GM18909 (cell line): ENCODE measurements around the gene MAGOH.
A peak's percentile ranks its signal among the peaks of the same experiment; 100 is the strongest.
"Not testable (repeated sequence)": the region's sequence is repeated elsewhere in the genome, so short reads cannot be mapped to it uniquely, and the experiment has no call there.

Experiments
- ATAC-seq: cut with Tn5 transposase; IDR thresholded peaks from one replicate; pipeline ENCODE4 v1.9.1; 2021; ENCODE audit warnings: mild to moderate bottlenecking; ENCODE audit not compliant: unreplicated experiment, poor library complexity

The MAGOH gene

DNA sequence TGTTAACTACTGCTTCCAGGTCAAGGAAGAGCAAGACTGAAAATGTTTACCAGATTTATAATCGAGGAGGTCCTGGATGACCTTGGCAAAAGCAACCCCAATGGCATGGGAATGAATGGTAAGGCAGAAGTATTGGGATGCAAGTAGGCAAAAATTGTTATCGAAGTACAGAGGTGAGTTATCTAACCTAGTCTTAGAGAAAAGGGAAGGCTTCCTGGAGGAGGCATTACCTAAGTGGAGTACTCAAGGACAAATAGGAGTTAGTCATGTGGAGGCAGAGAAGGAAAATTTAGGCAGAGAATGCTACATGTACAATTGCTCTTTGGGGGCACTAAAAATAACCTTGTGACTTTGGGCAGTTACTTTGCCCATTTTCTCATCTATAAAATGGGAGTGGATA, 3.5 kb upstream of the MAGOH start:
- ATAC-seq = no peak

DNA sequence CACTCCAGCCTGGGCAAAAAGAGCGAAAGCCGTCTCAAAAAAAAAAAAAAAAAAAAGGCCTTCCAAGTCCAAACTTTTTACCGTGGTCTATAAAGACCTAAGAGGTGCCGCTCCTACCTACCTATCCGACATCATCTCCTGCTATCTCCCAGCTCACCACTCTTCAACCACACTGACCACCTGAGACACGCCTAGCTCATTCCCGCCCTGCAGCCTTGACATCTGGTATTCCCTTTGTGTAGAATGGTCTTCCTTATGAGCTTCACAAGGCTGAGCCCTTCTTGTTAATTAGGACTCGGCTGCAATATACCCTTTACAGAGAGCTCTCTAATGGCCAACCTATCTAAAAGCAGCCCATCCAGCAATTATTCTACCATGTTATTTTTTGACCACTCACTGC, 680 bp downstream of the MAGOH start:
- ATAC-seq = no peak

DNA sequence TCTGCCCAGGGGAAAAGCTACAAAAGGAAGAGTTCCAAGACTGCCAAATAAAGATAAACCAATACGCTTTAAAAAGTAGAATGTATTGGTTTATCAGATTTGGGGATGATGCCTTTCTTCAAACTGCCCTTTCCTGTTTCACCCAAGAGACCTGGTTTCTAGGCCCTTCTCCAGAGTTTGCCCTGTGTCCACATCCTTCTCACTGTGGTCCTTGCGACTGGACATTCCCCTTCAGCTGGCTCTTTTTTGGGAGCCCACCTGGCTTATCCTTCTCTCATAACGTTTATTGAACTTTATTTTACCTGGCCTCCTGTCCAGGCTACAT, 17.4 kb downstream of the MAGOH start:
- no peak for ATAC-seq

DNA sequence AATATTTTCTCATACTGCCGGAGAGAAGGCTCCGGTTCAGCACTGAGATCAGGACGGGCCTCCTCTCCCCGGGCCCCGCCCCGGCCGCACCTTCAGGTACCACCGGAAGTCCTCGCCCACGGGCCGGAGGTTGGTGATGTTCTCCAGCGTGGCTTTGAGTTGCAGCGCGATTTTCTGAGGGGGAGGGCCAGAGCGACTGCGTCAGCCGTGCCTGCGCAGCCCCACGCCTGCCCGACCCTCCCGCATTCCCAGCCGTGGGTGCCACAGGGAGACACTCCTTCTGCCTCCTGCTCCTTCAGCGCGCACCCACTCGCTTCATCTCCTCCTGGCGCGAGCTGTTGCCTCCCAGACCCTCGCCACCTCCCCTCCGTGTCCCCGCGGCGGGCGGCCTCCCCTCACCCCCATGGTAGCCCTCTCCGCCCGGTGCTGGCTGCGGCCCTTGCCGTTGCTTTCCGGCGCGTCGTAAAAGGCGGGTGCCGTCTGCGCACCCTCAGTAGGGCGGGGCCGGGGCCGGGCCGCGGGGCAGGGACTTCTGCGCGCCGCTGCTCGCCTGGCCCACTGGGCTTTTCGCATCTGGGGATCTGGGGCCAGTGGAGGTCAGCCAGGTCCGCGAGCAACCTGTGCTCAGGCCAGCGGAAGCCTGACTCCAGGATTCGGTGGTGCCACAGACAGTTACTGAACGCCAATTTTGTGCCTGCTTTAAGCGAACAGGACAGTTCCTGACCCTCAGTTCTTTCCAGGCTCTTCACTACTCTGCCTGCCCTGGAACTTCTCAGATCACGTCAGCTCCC, 18.0 kb downstream of the MAGOH start, which contains the start of gene CZIB:
Gene CZIB (minus strand): TSS at position 464 of the 791 bp plus-strand sequence. CDS start 59 bp downstream, at position 405.
- ATAC-seq = peak; percentile 94

DNA sequence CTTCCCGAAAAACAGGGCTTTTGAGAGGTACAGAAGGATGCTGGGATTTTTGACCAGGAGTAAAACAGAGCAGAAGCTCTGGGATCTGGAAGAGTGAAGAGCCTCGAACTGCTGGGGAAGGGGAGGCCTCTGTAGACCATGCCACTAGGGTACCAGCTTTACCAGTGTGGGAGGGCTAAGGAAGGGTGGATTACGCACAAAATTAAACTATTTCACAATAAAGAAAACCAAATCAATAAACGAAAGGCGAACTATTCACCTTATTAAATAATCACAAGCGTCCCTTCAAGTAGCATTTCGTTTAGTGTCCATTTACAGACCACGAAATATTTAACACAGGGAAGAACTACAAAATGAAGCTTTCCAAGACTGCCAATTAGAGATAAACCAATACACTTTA, 18.6 kb downstream of the MAGOH start:
- ATAC-seq = no peak

DNA sequence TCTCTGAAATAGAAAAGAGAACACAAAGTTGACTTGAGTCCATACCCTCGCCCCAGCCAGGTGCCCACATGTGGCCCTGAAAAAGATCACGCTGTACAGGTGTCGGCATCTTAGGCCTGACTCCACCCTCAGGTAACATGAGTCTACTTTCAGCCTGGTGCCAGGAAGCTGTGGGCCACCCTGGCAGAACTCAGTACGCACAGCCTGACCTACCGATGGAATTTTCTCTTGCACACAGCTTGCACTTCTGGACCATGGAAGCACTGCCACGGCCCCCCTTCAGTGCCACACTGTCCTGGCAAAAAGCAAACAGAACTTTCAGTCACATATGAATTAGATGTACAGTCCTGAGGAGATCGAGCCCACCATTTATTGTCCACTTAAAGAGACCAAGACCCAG, 20.1 kb downstream of the MAGOH start:
- no peak for ATAC-seq

DNA sequence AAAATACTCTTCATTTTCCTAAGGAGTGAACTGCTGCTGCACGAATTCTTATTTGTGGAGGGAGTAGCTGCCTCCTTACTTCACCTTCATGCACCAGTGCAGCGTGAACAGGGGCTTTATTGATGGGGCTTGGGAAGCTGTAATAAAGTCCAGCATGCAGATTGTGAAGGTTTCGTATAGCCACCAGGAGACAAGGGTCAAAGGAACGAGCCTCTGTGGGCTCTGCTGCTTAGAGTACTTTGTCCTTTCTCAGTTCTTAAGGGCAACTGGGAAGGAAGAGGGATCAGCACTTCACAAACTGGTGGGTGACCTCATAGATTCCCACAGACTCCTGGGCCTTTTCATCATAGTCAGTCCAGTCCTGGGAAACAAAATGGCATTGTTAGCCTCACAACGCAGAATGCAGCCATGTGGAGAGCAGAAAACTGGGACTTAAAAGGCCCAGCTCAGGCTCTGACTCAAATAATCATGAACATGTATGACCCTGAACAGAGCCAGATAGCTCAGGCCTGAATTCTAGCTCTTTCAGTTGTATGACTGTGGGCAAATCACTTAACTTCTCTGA, 23.9 kb downstream of the MAGOH start:
- no peak for ATAC-seq

DNA sequence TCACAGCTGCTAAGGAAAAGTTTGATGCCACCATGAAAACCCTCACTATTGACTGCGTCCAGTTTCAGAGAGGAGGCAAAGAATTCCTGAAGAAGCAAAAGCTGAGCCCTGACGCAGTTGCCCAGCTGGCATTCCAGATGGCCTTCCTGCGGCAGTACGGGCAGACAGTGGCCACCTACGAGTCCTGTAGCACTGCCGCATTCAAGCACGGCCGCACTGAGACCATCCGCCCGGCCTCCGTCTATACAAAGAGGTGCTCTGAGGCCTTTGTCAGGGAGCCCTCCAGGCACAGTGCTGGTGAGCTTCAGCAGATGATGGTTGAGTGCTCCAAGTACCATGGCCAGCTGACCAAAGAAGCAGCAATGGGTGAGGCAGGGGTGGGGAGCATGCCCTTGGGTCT, 27.4 kb downstream of the MAGOH start:
- no peak for ATAC-seq

DNA sequence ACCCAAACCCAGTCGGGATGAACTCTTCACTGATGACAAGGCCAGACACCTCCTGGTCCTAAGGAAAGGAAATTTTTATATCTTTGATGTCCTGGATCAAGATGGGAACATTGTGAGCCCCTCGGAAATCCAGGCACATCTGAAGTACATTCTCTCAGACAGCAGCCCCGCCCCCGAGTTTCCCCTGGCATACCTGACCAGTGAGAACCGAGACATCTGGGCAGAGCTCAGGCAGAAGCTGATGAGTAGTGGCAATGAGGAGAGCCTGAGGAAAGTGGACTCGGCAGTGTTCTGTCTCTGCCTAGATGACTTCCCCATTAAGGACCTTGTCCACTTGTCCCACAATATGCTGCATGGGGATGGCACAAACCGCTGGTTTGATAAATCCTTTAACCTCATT, 28.0 kb downstream of the MAGOH start:
- ATAC-seq = no peak

DNA sequence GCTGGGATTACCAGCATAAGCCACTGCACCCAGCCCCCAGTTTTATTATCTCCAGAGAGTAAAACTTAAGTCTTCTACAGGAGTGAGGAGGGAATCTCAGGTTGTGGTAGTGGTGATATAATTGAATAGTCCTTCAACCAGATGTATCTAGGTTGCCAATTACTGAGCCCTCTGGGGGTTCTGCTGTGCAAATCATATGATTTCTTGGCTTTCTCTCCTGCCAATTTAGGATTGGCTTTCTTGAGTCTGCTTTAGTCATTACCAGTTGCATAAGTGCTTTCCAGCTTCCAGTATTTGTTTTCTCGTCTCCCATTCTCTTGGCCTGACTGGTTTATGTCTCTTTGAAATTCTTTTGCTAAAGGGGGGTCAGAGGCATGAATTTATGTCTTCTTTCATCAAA, 30.6 kb downstream of the MAGOH start:
- no peak for ATAC-seq

DNA sequence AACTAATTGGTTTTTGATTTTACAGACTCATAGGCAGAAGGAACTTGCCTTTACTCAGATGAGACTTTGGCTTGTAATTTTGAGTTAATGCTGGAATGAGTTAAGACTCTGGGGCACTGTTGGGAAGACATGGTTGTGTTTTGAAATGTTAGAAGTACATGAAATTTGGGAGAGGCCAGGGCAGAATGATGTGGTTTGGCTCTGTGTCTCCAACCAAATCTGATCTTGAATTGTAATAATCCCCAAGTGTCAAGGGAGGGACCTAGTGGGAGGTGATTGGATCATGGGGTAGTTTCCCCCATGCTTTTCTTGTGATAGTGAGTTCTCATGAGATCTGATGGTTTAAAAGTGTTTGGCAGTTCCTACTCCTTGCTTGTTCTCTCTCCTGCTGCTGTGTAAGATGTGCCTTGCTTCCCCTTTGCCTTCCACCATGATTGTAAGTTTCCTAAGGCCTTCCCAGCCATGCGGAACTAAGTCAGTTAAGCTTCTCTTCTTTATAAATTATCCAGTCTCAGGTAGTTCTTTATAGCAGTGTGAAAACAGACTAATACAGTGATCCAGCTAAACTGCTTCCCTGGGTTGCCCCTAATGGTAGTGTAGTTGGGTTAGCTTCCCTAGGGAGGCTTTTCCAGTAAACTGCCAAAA, 31.5 kb downstream of the MAGOH start:
- no peak for ATAC-seq

DNA sequence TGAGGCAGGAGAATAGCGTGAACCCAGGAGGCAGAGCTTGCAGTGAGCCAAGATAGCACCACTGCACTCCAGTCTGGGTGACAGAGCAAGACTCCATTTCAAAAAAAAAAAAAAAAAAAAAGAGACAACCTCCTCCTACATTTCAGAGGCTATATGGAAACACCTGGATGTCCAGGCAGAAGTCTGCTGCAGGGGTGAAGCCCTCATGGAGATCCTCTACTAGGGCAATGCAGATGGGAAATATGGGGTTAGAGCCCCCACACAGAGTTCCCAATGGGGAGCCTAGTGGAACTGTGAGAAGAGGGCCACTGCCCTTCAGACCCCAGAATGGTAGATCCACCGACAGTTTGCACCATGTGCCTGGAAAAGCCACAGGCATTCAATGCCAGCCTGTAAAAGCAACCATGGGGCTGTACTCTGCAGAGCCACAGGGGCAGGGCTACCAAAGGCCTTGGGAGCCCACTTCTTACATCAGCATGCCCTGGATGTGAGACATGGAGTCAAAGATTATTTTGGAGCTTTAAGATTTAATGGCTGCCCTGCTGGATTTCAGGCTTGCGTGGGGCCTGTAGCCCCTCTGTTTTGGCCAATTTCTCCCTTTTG, 32.1 kb downstream of the MAGOH start:
- not testable (repeated sequence) for ATAC-seq

DNA sequence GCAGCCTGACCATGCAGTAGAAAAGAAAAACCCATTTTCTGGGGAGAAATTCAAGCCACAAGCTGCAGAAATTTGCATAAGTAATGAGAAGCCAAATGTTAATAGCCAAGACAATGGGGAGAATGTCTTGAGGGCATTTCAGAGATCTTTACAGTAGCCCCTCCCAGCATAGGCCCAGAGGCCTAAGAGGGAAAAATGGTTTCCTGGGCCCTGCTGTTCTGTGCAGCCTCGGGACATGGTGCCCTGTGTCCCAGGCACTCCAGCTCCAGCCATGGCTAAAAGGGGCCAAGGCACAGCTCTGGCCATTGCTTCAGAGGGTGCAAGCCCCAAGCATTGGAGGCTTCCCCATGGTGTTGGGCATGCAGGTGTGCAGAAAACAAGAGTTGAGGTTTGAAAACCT, 32.8 kb downstream of the MAGOH start:
- not testable (repeated sequence) for ATAC-seq

DNA sequence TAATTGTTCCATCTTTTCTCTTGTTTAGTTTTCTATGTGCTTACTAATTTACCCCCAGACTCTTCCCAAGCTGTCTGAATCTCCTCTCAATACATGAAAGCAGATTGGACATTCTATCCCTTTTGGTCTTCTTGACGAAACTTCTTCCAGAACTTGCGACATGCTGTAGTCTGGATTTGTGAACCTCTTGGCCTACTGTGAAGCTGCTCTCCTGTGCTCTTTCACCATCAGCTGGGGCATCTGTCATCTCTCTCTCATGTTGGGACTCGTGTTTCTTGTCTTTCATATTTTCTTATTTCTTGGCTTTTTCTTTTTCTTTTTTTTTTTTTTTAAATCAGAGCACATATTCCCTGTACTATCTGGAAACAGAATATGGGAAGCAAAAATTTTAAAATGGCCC, 34.9 kb downstream of the MAGOH start:
- no peak for ATAC-seq

DNA sequence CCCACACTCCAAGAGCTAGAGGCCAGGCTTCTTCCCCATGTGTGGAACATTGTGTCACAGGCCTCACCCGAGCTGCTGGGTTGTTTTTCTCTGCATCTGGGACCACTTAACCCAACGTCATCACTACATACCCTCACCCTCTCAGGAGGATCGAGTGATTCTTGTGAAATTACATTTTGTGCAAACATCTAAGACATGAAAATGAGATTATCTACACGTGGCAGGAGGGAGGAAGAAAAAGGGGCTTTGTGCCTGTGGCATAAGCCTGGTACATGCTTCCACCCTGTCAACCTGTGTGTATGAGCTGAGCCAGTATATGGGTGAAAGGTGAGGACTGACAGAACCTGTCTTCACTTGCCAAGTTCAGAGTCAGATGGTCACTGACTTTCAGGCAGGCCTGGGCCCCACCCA, 40.1 kb downstream of the MAGOH start:
- no peak for ATAC-seq

DNA sequence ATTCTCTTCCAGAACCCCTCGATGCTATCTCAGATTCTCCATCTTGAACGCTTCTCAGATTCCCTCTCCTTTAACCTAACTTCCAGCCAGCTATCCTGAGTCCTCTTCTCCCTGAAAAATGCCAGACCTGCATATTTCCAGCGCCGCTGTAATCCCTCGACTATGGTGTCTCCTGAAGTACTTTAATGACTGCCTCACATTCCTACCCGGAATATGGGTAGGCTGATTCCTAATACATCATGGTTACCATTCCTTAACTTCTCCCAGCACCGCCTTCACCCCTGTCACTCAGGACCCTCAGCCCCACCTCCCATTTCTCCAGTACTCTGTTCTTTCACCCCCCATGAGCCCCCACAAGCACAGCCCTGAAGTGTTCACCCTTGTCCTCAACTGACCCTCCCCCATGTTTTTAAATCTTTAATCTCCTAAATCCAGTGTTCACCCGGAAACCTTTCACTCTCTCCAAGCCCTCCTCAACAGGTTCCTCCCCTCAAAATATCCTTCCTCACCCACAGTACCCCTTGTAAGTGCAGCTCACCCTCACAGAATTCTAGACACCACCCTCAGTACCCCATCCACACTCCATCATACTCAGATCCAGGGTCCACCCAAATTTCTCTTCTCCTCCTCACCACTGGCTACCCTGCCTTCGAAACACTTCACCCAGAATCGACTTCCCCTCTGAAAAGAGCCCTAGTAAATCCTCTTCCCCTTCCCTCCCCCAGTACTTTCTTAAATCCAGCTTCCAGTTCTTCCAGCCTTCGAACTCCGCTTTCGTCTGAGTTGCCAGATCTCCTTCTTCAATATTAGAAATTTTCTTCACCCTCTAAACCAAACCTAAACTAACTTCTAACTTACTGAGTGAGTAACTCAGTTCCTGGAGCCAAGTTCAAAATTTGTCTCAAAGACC, 40.8 kb downstream of the MAGOH start:
- ATAC-seq = no peak

DNA sequence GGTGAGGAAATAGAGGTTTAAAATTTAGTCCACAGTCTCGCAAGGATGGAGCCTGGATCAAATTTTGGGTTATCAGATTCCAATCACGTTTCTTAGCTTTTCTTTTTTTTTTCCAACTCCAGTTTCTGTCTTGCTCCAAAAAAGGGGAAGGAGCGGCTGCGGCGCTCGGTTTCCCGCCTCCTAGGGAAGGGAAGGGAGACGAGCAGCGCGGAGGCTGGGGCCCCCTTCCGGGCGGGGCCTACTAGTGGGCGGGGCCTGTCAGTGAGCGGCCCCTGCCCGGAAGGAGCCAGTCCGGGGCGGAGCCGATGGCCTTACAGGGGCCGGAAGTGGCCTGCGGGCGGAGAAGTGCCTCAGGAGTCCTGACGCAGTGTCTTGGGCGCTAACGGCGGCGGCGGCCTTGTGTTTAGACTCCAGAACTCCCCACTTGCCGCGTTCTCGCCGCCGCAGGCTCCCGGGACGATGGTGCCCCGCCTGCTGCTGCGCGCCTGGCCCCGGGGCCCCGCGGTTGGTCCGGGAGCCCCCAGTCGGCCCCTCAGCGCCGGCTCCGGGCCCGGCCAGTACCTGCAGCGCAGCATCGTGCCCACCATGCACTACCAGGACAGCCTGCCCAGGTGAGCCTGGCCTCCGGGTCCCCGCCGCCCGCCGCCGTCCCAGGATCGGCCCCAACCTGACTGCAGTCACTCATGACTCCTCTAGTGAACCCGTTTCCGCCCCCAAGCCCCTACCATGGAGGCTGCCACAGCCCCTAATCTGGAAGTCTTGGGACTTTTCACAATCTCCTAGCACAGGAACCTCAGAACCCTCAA, 41.6 kb downstream of the MAGOH start, which contains the start of gene CPT2:
Gene CPT2 (plus strand): TSS at position 340 of the 806 bp plus-strand sequence. CDS start 120 bp downstream, at position 460.
- peak; percentile 99 for ATAC-seq

DNA sequence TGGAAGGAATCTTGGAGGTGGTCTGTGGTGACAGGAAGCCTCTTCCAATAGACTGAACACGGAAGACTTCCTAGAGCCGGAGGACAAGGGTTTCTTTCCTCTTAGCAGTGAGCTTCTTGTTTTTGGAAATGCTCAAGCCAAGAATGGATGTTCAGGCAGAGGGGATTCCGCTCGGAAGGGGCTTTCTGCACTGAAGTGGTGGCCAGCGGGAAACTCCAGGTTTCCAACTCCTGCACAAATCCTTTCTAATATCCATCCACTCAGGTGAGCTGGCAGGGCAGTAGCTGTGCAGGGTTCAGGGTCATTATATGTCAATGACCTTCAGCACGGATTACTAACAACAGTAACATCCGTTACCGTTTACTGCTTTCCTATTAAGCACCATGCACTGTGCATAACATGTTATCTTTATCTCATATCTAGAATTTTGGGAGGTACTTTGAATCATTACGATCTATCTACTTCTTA, 42.3 kb downstream of the MAGOH start:
- ATAC-seq = peak; percentile 6
